Skeletal muscle satellite cell (primary cell): ENCODE data around the gene PCSK9.

ENCODE experiments used
- H3K27me3 ChIP-seq: 2 replicates; pipeline ENCODE4 v1.7.0; 2013; ENCODE audit warnings: low read length; ENCODE audit not compliant: control insufficient read depth, insufficient read depth
- H3K36me3 ChIP-seq: 2 replicates; pipeline ENCODE4 v1.7.0; 2013; ENCODE audit warnings: mild to moderate bottlenecking, control low read depth, low read length; ENCODE audit not compliant: insufficient read depth
- H3K4me1 ChIP-seq: 2 replicates; pipeline ENCODE4 v1.7.0; 2013; ENCODE audit warnings: low read length; ENCODE audit not compliant: control insufficient read depth, insufficient read depth
- H3K4me2 ChIP-seq: 2 replicates; pipeline ENCODE4 v1.7.0; 2013; ENCODE audit warnings: mild to moderate bottlenecking, low read length
- H3K4me3 ChIP-seq: 2 replicates; pipeline ENCODE4 v1.7.0; 2013; ENCODE audit warnings: low read length
- H3K9ac ChIP-seq: 2 replicates; pipeline ENCODE4 v1.7.0; 2013; ENCODE audit warnings: mild to moderate bottlenecking, low read depth, low read length, moderate library complexity
- H3K9me3 ChIP-seq: replicated peaks from 2 replicates; pipeline ENCODE4 v1.7.0; 2013; ENCODE audit warnings: mild to moderate bottlenecking, control low read depth, low read length

Gene PCSK9

GRCh38 chr1:55047611-55048010 lies 8.3 kb downstream of the PCSK9 start:
- H3K9ac ChIP-seq, result no peak overlapping the region
- no peaks in the 10 kb centered on the region for H3K4me1 ChIP-seq
- H3K9me3 ChIP-seq, result no peaks in the 10 kb centered on the region
- no peak overlapping the region for H3K4me3 ChIP-seq
- peaks cover 41% of the 10 kb centered on the region for H3K27me3 ChIP-seq
- no peaks in the 10 kb centered on the region for H3K36me3 ChIP-seq
- H3K4me2 ChIP-seq, result no peak overlapping the region

GRCh38 chr1:55048453-55049270 lies 9.3 kb downstream of the PCSK9 start:
- Histone ChIP-seq H3K4me2 (no peak overlapping the region), H3K4me1 (no peaks in the 10 kb centered on the region), H3K9ac (no peak overlapping the region), H3K9me3 (no peaks in the 10 kb centered on the region), H3K4me3 (no peak overlapping the region), H3K27me3 (peaks cover 35% of the 10 kb centered on the region), H3K36me3 (no peaks in the 10 kb centered on the region)

- Histone ChIP-seq H3K9ac (no peak overlapping the region), H3K4me3 (no peak overlapping the region), H3K9me3 (no peaks in the 10 kb centered on the region), H3K4me2 (no peak overlapping the region), H3K36me3 (no peaks in the 10 kb centered on the region), H3K27me3 (peaks cover 35% of the 10 kb centered on the region), H3K4me1 (no peaks in the 10 kb centered on the region)
Measured at GRCh38 chr1:55049271-55049913, 10.0 kb downstream of the PCSK9 start.

- Histone ChIP-seq H3K4me3 (no peak overlapping the region), H3K36me3 (no peaks in the 10 kb centered on the region), H3K27me3 (peaks cover 34% of the 10 kb centered on the region), H3K4me2 (no peak overlapping the region), H3K4me1 (no peaks in the 10 kb centered on the region), H3K9me3 (no peaks in the 10 kb centered on the region), H3K9ac (no peak overlapping the region)
Measured at GRCh38 chr1:55049914-55050278, 10.5 kb downstream of the PCSK9 start.

GRCh38 chr1:55050283-55050682 lies 10.9 kb downstream of the PCSK9 start:
- Histone ChIP-seq H3K9me3 (no peaks in the 10 kb centered on the region), H3K4me2 (no peak overlapping the region), H3K36me3 (no peaks in the 10 kb centered on the region), H3K27me3 (peaks cover 31% of the 10 kb centered on the region), H3K4me3 (no peak overlapping the region), H3K4me1 (no peaks in the 10 kb centered on the region), H3K9ac (no peak overlapping the region)

- Histone ChIP-seq H3K9ac (no peak overlapping the region), H3K9me3 (no peaks in the 10 kb centered on the region), H3K27me3 (peaks cover 29% of the 10 kb centered on the region), H3K4me1 (no peaks in the 10 kb centered on the region), H3K4me2 (no peak overlapping the region), H3K4me3 (no peak overlapping the region), H3K36me3 (no peaks in the 10 kb centered on the region)
Measured at GRCh38 chr1:55051169-55051568, 11.8 kb downstream of the PCSK9 start.

GRCh38 chr1:55051621-55052020 lies 12.3 kb downstream of the PCSK9 start:
- Histone ChIP-seq H3K4me2 (no peak overlapping the region), H3K9ac (no peak overlapping the region), H3K36me3 (no peaks in the 10 kb centered on the region), H3K9me3 (no peaks in the 10 kb centered on the region), H3K4me3 (no peak overlapping the region), H3K27me3 (peaks cover 25% of the 10 kb centered on the region), H3K4me1 (no peaks in the 10 kb centered on the region)

- H3K4me1 ChIP-seq, result no peaks in the 10 kb centered on the region
- H3K9ac ChIP-seq, result no peak overlapping the region
- H3K4me3 ChIP-seq, result no peak overlapping the region
- H3K9me3 ChIP-seq, result no peaks in the 10 kb centered on the region
- H3K27me3 ChIP-seq, result peaks cover 19% of the 10 kb centered on the region
- no peak overlapping the region for H3K4me2 ChIP-seq
- H3K36me3 ChIP-seq, result no peaks in the 10 kb centered on the region
Measured at GRCh38 chr1:55052221-55053142, 13.1 kb downstream of the PCSK9 start.

- H3K4me1 ChIP-seq, result no peaks in the 10 kb centered on the region
- no peaks in the 10 kb centered on the region for H3K9me3 ChIP-seq
- no peak overlapping the region for H3K9ac ChIP-seq
- H3K27me3 ChIP-seq, result peaks cover 11% of the 10 kb centered on the region
- H3K4me3 ChIP-seq, result no peak overlapping the region
- H3K4me2 ChIP-seq, result no peak overlapping the region
- no peaks in the 10 kb centered on the region for H3K36me3 ChIP-seq
Measured at GRCh38 chr1:55053265-55053954, 14.1 kb downstream of the PCSK9 start.

- H3K36me3 ChIP-seq, result no peaks in the 10 kb centered on the region
- H3K4me3 ChIP-seq, result no peak overlapping the region
- no peaks in the 10 kb centered on the region for H3K4me1 ChIP-seq
- H3K9ac ChIP-seq, result no peak overlapping the region
- H3K4me2 ChIP-seq, result no peak overlapping the region
- no peaks in the 10 kb centered on the region for H3K9me3 ChIP-seq
- H3K27me3 ChIP-seq, result peaks cover 11% of the 10 kb centered on the region
Measured at GRCh38 chr1:55054396-55054795, 15.0 kb downstream of the PCSK9 start.
